HG02840 (cell line): Measurements from ENCODE around the gene COA8.

ENCODE experiments used
- ATAC-seq: cut with Tn5 transposase; IDR thresholded peaks from one replicate; pipeline ENCODE4 v1.9.1; 2021; ENCODE audit warnings: mild to moderate bottlenecking, moderate library complexity, moderate number of reproducible peaks; ENCODE audit not compliant: unreplicated experiment, low FRiP score

Gene COA8

DNA sequence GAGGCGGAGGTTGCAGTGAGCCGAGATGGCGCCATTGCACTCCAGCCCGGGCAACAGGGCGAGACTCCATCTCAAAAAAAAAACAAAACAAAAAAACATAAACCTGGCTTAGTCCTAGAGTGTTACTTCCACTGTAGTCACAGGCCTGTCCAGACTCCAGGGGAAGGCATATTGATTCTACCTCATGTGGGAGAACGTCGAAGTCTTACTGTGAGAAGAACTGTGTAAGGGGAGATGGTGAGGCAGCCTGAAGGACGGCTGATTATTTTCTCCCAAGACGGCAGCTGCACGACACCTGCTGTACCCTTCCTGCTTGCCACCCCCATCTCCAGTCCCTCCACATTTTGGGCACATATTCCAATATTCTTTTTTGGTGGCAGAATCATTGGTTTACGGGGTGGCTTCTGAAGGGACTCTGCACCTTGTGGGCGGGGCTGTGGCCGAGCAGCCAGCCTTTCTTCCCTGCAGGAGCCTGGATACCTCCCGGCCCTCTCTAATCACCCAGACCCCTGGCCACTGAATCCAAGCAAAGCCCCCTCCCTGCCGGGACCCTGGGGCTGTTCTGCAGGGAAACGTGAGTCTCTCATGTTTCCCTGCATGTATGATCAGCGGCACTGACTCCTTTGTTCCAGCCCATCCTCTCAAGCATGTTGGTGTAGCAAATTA lies 54.0 kb downstream of the COA8 start:
- ATAC-seq, result no peak

DNA sequence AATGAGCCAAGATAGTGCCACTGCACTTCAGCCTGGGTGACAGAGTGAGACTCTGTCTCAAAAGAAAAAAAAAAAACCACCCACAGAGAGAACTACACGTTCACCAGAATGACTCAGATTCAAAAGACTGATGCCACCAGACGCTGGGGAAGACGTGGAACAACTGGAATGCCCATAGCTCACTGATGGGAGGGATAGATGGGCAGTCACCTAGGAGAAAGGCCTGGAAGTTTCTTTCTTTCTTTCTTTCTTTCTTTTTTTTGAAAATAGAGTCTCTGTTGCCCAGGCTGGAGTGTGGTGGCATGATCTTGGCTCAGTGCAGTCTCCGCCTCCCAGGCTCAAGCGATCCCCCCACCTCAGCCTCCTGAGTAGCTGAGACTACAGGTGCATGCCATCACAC lies 56.3 kb downstream of the COA8 start:
- ATAC-seq, result no peak

DNA sequence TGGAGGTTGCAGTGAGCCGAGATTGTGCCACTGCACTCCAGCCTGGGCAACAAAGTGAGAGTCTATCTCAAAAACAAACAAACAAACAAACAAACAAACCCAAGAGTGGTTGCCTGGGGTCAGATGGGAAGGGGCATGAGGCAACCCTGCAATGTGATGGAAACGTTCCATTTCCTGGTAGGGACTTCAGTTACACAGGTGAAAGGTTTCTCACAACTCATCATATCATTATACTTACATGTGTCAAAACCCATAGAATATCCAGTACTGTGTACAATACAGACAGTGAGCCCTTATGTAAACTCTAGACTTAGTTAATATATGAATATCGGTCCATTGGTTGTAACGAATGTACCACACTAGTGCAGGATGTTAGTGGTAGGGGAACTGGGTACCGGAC lies 59.1 kb downstream of the COA8 start:
- ATAC-seq, result no peak

DNA sequence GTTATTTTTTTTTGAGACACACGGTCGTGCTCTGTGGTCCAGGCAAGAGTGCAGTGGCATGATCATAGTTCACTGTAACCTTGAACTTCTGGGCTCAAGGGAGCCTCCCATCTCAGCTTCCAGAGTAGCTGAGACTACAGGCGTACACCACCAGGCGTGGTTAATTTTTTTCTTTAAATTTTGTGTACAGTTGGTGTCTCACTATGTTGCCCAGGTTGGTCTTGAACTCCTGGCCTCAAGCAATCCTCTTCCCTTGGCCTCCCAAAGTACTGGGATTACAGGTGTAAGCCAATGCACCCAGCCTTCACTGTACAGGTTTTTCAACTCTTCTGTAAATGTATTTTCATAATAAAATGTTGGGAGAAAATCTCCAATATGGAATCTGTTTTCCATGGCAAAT lies 60.5 kb downstream of the COA8 start:
- no peak for ATAC-seq

DNA sequence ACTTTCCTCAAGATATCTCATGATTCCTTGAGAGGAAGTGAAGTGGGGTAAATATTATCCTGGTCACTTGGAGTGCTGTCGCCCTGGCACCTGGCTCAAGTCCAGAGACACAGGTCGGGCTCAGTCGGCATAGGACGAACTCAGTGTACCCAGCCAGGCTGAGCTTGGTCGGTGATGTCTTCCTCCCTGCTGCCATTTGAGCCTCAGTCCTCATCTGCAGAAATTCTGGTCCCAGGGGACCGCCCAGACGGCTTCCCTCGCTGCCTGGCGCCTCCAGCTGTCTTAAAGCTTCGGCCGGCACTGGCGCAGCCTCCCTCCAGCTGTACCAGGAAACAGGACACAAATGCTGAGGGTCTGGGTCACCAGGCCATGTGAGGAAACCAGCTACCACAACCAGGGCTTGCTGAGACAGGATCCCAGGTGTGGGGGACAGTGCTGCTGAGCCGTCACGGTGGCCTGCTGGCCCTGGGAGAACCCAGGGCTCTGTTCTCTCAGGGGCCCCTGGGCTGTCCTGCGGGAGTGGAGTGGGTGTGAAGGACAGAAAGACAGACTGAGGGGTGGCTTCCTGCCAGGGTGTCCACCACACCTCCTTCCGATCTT lies 61.2 kb downstream of the COA8 start:
- ATAC-seq, result no peak

DNA sequence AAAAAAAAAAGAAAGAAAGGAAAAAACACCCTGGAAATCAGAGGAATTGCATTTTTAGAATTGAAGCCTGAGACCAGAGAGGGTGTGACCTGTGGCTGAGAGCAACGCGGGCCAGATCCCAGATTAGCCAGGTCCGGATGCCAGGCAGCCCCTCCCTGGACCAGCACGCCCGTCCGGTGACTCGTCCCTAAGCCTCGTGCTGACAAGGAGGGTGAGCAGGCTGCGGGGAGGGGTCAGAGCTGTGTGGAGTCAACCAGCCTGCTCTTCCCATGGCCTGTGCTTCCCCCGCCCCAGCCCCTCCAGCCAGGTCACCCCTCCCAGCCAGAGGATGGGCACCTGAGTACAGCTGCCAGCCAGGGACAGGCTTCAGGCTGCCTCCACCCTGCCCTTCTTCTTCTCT lies 62.1 kb downstream of the COA8 start:
- no peak for ATAC-seq

DNA sequence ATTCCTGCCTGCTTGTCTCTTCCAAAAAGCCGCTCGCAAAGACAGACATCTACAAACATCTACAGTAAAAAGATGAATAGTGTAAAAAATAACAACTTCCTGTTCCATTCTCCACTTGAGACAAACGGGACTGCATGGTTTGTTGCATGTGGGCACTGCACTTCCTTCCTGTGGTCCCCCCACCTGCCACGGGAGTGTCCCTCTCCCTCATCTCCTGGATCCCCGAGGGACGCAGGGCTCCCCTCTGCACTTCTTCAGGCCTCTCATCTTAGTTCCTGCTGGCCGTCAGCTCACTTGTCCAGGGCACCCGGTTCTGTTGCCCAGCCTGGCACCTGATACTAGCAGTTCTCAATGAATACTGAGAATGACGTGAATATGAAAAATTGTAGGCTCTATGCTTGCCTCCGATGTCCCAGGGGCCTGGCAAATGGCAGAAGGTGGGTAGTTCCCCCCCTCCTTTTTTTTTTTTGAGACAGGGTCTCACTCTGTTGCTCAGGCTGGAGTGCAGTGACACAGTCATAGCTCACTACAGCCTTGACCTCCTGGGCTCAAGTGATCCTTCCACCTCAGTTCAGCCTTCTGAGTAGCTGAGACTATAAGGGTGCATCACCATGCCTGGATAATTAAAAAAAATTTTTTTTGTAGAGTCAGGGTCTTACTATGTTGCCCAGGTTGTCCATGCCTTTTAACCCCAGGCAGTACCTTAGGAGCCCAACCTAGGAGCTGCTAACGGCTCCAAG lies 62.8 kb downstream of the COA8 start:
- ATAC-seq, result no peak

DNA sequence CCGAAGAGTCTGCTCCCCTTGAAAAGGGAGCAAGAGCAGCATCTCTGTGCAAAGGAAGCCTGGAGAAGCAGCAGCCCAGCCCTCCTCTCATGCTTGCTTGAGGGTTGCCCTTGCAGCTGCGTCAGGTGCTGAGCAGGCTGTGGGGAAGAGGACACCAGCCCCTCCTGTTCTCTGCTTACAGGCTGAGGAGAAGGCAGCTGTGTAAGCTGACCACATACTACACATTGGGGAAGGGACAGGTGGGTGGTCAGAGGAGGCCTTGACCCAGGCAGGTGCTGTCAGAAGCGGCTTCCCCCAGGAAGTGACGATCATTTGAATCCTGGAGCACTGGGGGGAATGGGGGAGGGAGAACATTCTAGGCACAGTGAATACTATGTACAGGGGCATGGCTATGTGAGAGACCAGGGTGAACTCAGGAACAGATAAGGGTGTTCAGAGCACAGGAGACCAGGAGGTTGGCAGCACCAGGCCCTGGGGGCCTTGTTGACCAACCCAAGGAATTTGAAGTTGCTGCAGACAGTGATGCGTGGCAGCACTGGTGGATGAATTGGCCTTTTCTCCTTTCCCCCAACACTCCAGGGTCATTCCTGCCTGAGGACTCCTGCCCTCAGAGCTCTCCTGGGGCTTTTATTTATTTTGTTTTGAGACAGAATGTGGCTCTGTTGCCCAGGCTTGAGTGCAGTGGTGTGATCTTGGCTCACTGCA lies 63.5 kb downstream of the COA8 start:
- no peak for ATAC-seq

DNA sequence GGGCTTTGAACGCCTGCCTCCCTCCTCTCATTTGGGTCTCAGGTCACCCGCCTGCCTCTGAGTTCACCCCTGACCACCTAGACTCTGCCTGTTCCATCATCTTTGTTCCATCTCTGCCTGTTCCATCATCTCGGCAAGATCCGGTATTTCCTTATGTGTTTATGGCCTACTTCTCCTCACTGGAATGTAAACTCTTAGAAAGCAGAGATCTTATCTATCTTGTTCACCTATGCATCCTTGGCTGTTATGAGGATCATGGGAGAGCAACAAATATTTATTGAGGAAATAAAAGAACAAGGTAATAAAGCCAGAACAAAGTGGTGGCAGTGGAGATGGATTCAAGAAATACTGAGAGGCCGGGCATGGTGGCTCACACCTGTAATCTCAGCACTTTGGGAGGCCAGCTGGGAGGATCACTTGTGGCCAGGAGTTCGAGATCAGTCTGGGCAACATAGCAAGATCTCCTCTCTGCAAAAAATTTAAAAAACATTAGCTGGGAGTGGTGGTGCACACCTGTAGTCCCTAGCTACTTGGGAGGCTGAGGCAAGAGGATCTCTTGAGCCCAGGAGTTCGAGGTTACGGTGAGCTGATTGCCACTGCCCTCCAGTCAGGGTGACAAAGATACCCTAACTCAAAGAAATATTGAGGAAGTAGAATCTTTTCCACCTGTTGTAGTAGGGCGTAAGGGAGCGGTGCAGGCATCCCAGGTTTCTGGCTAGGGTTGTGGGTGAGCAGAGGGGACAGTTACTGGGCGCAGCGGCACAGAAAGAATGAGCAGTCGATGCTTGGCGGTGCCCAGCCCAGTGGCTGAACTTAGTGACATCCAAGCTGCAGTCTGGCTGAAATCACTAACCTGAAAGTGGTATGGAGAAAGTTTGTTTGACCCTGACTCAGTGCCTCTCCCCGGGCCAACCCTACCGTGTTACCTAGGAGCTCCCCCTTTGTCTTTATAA lies 64.6 kb downstream of the COA8 start:
- no peak for ATAC-seq

DNA sequence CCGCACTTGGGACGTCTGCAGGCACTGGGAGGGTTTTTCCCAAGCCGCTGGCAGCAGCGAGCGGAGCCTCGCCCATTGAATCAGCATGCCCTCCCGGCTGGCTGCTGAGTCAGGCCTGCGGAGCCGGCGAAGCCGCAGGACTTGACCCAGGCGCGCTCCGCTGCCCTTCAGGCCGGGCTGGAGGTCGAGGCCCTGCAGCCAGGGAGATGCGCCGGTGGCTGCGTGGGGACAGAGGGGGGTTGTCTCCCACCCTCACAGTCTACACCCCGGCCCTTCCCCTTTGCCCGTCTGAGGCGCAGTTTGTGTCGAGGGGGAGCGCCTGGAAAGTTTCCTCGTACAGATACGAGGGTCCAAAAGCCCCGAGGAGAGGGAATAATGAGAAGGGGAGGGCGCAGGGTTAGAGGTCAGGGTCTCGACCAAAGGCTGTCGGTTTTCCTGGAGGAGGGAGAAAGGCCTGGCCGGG lies 65.5 kb downstream of the COA8 start:
- no peak for ATAC-seq

DNA sequence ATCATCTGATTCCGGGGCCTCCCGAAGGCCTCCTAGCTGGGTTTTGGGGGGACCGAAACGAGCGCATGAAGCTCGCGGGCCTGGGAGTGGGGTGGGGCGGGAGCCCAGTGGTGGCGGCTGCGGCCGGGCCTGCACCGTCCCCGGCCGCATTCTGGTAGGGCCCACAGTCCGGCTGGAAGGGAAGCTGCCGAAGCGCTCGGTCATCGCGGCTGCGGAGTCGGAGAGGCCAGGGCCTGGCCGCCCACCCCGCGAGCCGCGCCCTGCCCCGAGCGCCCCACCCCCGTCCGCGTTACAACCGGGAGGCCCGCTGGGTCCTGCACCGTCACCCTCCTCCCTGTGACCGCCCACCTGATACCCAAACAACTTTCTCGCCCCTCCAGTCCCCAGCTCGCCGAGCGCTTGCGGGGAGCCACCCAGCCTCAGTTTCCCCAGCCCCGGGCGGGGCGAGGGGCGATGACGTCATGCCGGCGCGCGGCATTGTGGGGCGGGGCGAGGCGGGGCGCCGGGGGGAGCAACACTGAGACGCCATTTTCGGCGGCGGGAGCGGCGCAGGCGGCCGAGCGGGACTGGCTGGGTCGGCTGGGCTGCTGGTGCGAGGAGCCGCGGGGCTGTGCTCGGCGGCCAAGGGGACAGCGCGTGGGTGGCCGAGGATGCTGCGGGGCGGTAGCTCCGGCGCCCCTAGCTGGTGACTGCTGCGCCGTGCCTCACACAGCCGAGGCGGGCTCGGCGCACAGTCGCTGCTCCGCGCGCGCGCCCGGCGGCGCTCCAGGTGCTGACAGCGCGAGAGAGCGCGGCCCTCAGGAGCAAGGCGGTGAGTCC lies 66.1 kb downstream of the COA8 start, which contains the start of gene KLC1:
Gene KLC1 (plus strand): TSS at position 528 of the 819 bp plus-strand sequence. CDS start 25,354 bp downstream, outside the sequence.
- peak; percentile 61 for ATAC-seq

DNA sequence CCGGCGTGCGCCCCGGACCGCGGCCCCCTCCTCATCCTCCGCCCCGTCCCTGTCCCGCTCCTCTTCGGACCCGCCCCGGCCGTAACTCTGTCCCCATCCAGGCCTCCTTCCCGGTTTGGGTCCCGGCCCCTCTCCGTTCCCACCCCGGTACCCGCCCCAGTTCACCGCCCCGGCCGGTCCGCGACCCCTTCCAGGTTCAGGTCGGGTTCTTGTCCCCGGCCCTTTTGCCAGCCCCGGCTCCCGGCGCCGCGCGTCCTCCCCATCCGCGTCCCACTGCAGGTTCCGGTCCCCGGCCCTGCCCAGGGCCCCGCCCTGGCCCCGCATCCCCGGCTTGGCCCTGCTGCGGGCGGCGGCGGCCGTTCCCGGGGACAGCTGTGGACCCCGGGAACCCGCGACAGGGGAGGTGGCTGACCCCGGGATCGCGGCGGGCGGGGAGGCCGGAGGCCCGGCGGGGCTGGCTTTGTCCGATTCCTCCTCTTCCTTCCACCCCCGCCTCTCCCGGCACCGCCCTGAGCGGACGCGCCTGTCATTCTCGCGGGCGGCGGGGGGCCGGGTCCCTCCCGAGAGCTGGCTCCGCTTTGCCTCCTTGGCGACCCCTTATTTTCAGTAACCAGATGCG lies 66.9 kb downstream of the COA8 start:
- peak; percentile 17 for ATAC-seq

DNA sequence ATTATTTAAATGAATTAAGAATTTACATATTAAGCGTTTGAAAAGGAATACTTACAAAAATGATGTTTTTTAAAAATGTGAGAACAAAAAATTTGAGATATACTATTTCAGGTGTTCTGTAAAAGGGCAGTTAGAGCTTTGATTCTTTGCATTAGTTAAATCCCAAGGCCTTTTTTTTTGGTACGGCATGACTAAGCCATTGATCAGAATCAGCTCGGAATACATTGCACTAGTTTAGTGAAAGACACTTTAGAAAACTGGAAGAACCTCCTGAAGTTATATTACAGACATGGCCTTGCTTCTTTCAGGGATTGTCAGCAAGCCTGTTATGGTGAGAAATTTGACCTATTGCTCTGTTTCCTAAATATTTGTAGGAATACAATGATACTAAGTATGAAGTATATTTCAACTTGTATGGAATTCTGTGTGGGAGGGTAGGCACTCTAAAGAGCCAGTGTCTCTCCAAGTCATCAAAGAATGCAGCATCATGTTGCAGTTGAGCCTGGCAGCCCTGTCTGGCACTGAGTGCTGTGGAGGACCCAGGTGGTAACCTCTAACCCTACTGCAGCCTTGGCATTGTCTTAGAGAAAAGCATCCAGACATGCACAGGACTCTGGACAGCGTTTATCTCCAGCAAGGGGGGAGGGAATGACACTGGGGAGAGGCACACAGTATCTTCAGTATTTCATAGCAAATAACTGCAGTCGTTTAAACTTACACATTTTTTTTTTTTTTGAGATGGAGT lies 67.8 kb downstream of the COA8 start:
- ATAC-seq, result no peak

DNA sequence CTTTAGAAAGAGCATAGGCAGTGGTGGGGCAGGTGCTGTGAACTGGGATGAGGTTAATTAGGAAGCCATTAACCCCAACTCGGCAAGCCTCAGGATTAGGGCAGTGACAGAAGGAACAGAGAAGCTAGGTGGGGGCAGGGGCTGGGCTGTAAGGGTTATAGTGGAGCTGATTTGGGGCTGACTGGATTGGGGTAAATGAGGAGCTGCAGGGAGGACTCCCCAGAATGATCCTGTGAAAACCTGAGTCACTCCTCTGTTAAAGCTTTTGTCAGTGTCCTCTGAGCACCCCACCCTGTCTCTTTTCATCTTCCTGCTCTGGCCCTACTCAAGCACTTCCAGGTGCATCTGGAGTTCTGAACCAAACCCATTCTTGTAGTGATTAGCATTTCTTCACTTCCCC lies 70.6 kb downstream of the COA8 start:
- ATAC-seq, result no peak

DNA sequence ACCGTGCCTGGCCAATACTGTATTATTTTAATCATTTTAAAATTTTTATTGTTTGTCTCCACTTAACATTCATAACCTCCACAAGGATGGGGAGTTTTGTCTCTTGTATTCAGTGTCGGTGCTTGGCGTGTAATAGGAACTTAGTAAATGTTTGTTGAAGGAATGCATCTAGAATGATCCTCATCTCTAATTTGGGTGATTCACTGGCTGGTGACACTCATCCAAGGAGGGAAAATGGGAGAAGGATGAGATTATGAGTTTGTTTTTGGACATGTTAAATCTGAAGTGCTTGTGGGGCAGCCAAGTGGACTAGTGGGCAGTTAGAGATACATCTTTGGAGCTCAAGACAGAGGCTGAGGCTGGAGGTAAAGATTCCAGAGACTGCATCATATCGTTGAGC lies 71.4 kb downstream of the COA8 start:
- ATAC-seq, result no peak

DNA sequence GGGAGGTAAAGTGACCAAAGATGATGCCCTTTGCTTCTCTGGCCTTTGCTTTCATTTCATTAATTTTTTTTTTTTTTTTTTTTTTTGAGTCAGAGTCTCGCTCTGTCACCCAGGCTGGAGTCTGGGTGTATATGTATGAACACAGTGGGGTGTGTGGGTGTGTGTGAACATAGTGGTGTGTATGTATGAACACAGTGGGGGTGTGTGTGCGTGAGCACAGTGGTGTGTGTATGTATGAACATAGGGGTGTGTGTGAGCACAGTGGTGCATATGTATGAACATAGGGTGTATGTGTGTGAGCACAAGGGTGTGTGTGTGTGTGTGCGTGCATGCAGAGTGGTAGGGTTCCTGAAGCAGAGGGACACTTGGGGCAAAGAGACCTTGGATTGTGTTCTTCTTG lies 75.8 kb downstream of the COA8 start:
- no peak for ATAC-seq
